Left ventricle myocardium inferior (tissue), 1 donor: ENCODE measurements around the gene PAFAH2. TPM values are rescaled to one million over a fixed set of nuclear protein-coding genes. Genes with fewer than 3 reads are reported as not detected.
A peak's percentile ranks its signal among the peaks of the same experiment; 100 is the strongest.

ENCODE experiments used
- DNase-seq: peaks from one replicate; pipeline ENCODE4 v3.0.0-alpha.2; 2020
- H3K27ac ChIP-seq: fragments of 200-600 bp; replicated peaks from 2 replicates; pipeline ENCODE4 v1.8.0; 2021
- H3K27me3 ChIP-seq: fragments of 200-600 bp; 2 replicates; pipeline ENCODE4 v1.8.0; 2021; ENCODE audit warnings: low read depth
- H3K36me3 ChIP-seq: fragments of 200-600 bp; 2 replicates; pipeline ENCODE4 v1.8.0; 2021
- H3K4me1 ChIP-seq: fragments of 200-600 bp; 2 replicates; pipeline ENCODE4 v1.8.0; 2021
- H3K4me3 ChIP-seq: fragments of 200-600 bp; 2 replicates; pipeline ENCODE4 v1.8.0; 2021; ENCODE audit warnings: mild to moderate bottlenecking, moderate library complexity
- H3K9me3 ChIP-seq: fragments of 200-600 bp; replicated peaks from 2 replicates; pipeline ENCODE4 v1.8.0; 2021
- intact Hi-C: fragments of 100-400 bp; cut with micrococcal nuclease; formaldehyde crosslinking; loops from one replicate; pipeline ENCODE4 v1.11.0; 2022
- total RNA-seq: library from RNA; stranded (reverse); fragmentation: NEBNext Ultra II Directional; extraction: Animal tissue kit (Norgen Biotek cat#: 25700); gene quantifications from one replicate; pipeline ENCODE4 v1.2.1, GENCODE V29; 2021
- TF ChIP-seq, protein P1 (sequence below): fragments of 200-600 bp; IDR thresholded peaks from 2 replicates; pipeline ENCODE4 v1.8.0; 2021; ENCODE audit warnings: antibody characterized with exemption, mild to moderate bottlenecking, borderline replicate concordance
- donor health status: DM: no; HTN: yes; CAD: no; lungs with severe emphysema.

PAFAH2 gene
- total RNA-seq, 1 donor from 2014 or later, result 10.6 TPM

DNA sequence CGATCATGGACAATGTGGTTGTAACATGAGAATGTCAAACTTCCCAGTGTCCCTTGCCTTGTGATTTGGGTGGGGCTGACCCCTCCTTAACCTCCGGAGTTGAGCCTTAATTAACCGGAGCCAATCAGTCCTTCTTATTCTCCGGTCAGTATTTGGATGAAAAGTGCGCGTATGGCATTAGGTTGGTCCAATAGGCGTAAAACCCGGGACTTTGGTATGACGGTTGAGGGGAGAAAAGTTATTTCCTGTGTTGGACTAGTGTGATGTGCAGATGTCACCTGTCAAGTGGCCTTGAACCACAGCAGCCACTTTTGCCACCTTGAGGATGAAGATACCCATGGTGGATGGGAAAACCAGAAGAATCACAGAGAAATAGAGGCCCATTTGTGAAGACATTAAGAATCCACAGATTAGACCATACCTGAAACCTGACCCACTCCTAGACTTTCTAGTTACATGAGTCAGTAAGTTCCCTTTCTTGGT is 5.1 kb downstream of the PAFAH2 start:
- Histone ChIP-seq H3K36me3 (peaks cover 14% of the 10 kb centered on the region), H3K9me3 (no peaks in the 10 kb centered on the region), H3K27ac (no peak overlapping the region), H3K4me1 (peaks cover 44% of the 10 kb centered on the region), H3K27me3 (no peaks in the 10 kb centered on the region), H3K4me3 (no peak overlapping the region)
- no peak for DNase-seq
- TF ChIP-seq, protein P1, sequence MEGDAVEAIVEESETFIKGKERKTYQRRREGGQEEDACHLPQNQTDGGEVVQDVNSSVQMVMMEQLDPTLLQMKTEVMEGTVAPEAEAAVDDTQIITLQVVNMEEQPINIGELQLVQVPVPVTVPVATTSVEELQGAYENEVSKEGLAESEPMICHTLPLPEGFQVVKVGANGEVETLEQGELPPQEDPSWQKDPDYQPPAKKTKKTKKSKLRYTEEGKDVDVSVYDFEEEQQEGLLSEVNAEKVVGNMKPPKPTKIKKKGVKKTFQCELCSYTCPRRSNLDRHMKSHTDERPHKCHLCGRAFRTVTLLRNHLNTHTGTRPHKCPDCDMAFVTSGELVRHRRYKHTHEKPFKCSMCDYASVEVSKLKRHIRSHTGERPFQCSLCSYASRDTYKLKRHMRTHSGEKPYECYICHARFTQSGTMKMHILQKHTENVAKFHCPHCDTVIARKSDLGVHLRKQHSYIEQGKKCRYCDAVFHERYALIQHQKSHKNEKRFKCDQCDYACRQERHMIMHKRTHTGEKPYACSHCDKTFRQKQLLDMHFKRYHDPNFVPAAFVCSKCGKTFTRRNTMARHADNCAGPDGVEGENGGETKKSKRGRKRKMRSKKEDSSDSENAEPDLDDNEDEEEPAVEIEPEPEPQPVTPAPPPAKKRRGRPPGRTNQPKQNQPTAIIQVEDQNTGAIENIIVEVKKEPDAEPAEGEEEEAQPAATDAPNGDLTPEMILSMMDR, result no peak
- intact Hi-C loops, result no loop called here

DNA sequence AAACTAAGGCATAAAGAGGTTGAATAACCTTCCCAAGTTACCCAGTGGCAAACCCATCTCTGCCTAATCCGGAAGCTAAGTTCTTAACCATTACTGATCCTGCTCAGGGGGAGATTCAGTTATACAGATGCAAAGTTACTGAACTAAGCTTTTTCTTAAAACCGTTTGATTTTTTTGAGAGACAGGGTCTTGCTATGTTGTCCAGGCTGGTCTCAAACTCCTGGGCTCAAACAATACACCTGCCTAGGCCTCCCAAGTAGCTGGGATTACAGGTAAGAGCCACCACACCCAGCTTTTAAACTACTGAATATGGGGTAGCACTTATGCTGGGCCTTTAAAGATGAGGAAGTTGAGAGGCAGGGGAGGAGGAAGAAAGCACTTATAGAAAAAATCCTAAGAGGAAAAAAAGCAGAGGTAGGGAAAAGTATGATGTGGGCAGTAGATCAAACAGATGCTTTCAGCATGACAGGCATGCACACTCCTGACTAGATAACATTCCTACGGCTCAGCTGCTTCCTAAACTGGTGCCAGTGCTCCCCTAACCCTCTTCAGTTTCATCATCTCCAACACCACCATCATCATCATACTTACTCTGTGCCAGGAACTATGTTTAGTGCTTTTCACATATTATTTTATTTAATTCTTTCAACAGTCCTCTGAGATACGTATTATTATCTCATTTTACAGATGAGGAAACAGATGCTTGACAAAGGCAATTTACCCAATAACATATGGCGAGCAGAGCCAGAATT is 5.8 kb downstream of the PAFAH2 start:
- intact Hi-C loops, result no loop called here
- Histone ChIP-seq H3K27me3 (no peaks in the 10 kb centered on the region), H3K4me3 (no peak overlapping the region), H3K27ac (no peak overlapping the region), H3K9me3 (no peaks in the 10 kb centered on the region), H3K4me1 (peaks cover 44% of the 10 kb centered on the region), H3K36me3 (peaks cover 20% of the 10 kb centered on the region)
- TF ChIP-seq, protein P1, result no peak
- DNase-seq, result no peak

- DNase-seq, result no peak
- H3K9me3 ChIP-seq, result no peaks in the 10 kb centered on the region
- peaks cover 38% of the 10 kb centered on the region for H3K4me1 ChIP-seq
- H3K27ac ChIP-seq, result no peak overlapping the region
- H3K27me3 ChIP-seq, result no peaks in the 10 kb centered on the region
- no peak overlapping the region for H3K4me3 ChIP-seq
- intact Hi-C loops, result no loop called here
- TF ChIP-seq, protein P1, result no peak
- peaks cover 27% of the 10 kb centered on the region for H3K36me3 ChIP-seq
Measured at GRCh38 chr1:25990702-25991395, 7.0 kb downstream of the PAFAH2 start.

DNA sequence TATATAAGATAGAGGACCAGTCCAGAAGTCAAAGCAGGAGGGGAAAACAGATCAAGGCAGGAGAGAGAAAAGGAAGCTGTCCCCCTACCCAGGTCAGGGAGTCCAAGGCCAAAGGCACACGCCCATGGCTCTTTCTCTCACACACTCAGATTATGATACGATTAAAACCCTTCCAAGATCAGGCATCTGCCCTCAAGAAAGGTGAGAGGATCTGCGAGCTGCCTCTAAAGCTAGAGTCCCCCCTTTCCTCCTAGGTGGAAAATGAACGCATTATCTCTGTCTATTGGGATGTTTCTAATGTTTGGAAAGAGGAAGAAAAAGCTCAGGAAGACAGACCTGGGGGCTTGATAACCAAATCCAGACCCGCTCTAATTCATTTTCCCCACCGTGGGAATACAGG is 7.6 kb downstream of the PAFAH2 start:
- Histone ChIP-seq H3K27me3 (no peaks in the 10 kb centered on the region), H3K36me3 (peaks cover 32% of the 10 kb centered on the region), H3K4me3 (no peak overlapping the region), H3K27ac (no peak overlapping the region), H3K9me3 (no peaks in the 10 kb centered on the region), H3K4me1 (peaks cover 38% of the 10 kb centered on the region)
- TF ChIP-seq, protein P1, result no peak
- intact Hi-C loops, result no loop called here
- no peak for DNase-seq

GRCh38 chr1:25989440-25990234 is 8.2 kb downstream of the PAFAH2 start:
- H3K27ac ChIP-seq, result peak overlapping the region; percentile 9
- intact Hi-C loops, result no loop called here
- peaks cover 38% of the 10 kb centered on the region for H3K36me3 ChIP-seq
- no peak overlapping the region for H3K4me3 ChIP-seq
- H3K4me1 ChIP-seq, result peaks cover 38% of the 10 kb centered on the region
- DNase-seq, result no peak
- H3K9me3 ChIP-seq, result no peaks in the 10 kb centered on the region
- H3K27me3 ChIP-seq, result no peaks in the 10 kb centered on the region
- TF ChIP-seq, protein P1, result no peak
